GM19397 (cell line): Measurements from ENCODE around the gene PRKAA1.
"Not testable (repeated sequence)": the region's sequence is repeated elsewhere in the genome, so short reads cannot be mapped to it uniquely, and the experiment has no call there.

Experiments used
- ATAC-seq: cut with Tn5 transposase; IDR thresholded peaks from one replicate; pipeline ENCODE4 v1.9.1; 2021; ENCODE audit warnings: mild to moderate bottlenecking, moderate library complexity; ENCODE audit not compliant: unreplicated experiment

Gene PRKAA1

GRCh38 chr5:40826489-40827187, 28.5 kb upstream of the PRKAA1 start:
- no peak for ATAC-seq

- ATAC-seq: not testable (repeated sequence)
These were observed 27.4 kb upstream of the PRKAA1 start for GRCh38 chr5:40825461-40826043.

- ATAC-seq: no peak
These were observed 25.3 kb upstream of the PRKAA1 start for GRCh38 chr5:40823459-40823858.

GRCh38 chr5:40813698-40814281, 15.6 kb upstream of the PRKAA1 start:
- ATAC-seq: no peak

- ATAC-seq: no peak
These were observed 14.0 kb upstream of the PRKAA1 start for GRCh38 chr5:40812125-40812524.

GRCh38 chr5:40801771-40802562, 3.8 kb upstream of the PRKAA1 start:
- no peak for ATAC-seq

- no peak for ATAC-seq
These were observed 1.1 kb upstream of the PRKAA1 start for GRCh38 chr5:40799258-40799657.

GRCh38 chr5:40798801-40799210, 632 bp upstream of the PRKAA1 start:
- ATAC-seq: no peak

- ATAC-seq: peak; percentile 44
These were observed 732 bp downstream of the PRKAA1 start for GRCh38 chr5:40797273-40798011.

GRCh38 chr5:40796487-40796889, 1.7 kb downstream of the PRKAA1 start:
- no peak for ATAC-seq

GRCh38 chr5:40794877-40795276, 3.3 kb downstream of the PRKAA1 start:
- not testable (repeated sequence) for ATAC-seq

- ATAC-seq: not testable (repeated sequence)
These were observed 3.8 kb downstream of the PRKAA1 start for GRCh38 chr5:40794340-40794739.

- ATAC-seq: not testable (repeated sequence)
These were observed 5.5 kb downstream of the PRKAA1 start for GRCh38 chr5:40792691-40793090.

GRCh38 chr5:40791715-40792139, 6.4 kb downstream of the PRKAA1 start:
- no peak for ATAC-seq

- ATAC-seq: no peak
These were observed 7.1 kb downstream of the PRKAA1 start for GRCh38 chr5:40790947-40791593.

- ATAC-seq: not testable (repeated sequence)
These were observed 9.2 kb downstream of the PRKAA1 start for GRCh38 chr5:40788941-40789340.

- no peak for ATAC-seq
These were observed 10.2 kb downstream of the PRKAA1 start for GRCh38 chr5:40787986-40788385.

GRCh38 chr5:40786664-40787063, 11.5 kb downstream of the PRKAA1 start:
- ATAC-seq: not testable (repeated sequence)

- no peak for ATAC-seq
These were observed 13.3 kb downstream of the PRKAA1 start for GRCh38 chr5:40784916-40785315.

GRCh38 chr5:40784027-40784653, 14.0 kb downstream of the PRKAA1 start:
- no peak for ATAC-seq
